Measurements from ENCODE around the gene CYP4F11.
"Not testable (repeated sequence)": the region's sequence is repeated elsewhere in the genome, so short reads cannot be mapped to it uniquely, and the experiment has no call there.

DNA sequence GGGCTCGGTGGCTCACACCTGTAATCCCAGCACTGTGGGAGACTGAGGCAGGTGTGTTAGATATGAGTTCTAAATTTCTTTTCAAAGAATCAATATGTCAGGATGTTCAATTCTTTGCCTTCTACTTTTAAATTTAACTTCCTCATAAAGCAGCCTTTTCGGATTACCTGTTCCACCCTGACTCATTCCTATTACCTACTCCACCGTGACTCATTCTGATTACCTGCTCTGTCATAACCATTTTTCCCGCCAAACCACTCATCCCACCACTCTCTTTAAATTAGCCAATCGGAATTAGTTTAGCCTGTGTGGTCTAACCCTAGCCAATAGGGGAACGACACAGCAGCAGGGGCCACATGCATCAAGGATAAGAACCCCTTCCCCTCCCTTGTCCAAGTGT, 60.6 kb downstream of the CYP4F11 start:
- TF ChIP-seq, protein P1, sequence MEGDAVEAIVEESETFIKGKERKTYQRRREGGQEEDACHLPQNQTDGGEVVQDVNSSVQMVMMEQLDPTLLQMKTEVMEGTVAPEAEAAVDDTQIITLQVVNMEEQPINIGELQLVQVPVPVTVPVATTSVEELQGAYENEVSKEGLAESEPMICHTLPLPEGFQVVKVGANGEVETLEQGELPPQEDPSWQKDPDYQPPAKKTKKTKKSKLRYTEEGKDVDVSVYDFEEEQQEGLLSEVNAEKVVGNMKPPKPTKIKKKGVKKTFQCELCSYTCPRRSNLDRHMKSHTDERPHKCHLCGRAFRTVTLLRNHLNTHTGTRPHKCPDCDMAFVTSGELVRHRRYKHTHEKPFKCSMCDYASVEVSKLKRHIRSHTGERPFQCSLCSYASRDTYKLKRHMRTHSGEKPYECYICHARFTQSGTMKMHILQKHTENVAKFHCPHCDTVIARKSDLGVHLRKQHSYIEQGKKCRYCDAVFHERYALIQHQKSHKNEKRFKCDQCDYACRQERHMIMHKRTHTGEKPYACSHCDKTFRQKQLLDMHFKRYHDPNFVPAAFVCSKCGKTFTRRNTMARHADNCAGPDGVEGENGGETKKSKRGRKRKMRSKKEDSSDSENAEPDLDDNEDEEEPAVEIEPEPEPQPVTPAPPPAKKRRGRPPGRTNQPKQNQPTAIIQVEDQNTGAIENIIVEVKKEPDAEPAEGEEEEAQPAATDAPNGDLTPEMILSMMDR (IDR thresholded peaks at IDR 0.05), result not testable (repeated sequence)
- not testable (repeated sequence) for TF ChIP-seq POLR2A (IDR thresholded peaks at IDR 0.05)
